ENCODE results near the gene SLC10A1. TPM values are rescaled to one million over a fixed set of nuclear protein-coding genes. Genes with fewer than 3 reads are reported as not detected.

Gene SLC10A1
- total RNA-seq, 2 donors from 2014 or later, result not detected

DNA sequence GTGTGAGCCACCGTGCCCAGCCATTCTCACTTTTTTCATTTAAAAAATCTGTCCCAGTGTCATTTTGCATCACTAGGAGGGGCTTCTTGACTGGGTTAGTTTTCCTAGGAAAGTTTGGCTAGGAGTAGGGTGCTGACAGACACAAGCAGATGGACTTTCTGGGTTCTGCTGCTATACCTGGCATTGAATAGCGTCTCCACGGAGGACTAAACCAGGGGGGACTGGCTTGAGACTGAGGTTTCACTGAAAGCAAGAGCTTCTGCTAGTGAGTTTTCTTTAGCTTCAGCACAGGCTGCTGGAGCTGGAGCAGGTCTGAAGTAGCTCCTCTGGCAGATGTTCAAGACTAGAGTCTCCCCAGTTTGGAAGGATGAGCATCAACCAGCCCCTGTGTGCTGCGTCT, 1.4 kb downstream of the SLC10A1 start:
- WGBS, result 66% methylated on average over 4 of the region's 4 CpGs

DNA sequence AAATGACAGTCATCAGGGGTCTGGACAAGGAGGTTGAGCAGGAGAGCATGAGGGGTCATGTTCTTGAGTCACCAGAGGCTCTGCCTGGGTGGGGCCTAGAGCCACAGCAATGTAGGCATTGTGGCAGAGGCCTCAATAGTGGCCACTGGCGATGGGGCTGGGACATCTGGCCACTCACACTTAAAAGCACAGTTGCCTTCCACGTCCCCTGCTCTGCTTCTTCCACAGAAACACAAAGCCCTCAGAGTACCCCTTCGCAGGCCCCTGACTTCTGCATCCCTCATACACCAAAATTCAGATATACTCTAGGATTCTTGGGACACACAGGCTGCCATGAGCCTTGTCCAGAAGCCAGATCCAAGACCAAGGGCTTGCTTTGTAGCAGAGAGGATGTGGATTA, 2.2 kb downstream of the SLC10A1 start:
- TF ChIP-seq POLR2AphosphoS5 (IDR thresholded peaks at IDR 0.05), result no peak
- TF ChIP-seq POLR2A (IDR thresholded peaks at IDR 0.05), result no peak
- TF ChIP-seq, protein P1, sequence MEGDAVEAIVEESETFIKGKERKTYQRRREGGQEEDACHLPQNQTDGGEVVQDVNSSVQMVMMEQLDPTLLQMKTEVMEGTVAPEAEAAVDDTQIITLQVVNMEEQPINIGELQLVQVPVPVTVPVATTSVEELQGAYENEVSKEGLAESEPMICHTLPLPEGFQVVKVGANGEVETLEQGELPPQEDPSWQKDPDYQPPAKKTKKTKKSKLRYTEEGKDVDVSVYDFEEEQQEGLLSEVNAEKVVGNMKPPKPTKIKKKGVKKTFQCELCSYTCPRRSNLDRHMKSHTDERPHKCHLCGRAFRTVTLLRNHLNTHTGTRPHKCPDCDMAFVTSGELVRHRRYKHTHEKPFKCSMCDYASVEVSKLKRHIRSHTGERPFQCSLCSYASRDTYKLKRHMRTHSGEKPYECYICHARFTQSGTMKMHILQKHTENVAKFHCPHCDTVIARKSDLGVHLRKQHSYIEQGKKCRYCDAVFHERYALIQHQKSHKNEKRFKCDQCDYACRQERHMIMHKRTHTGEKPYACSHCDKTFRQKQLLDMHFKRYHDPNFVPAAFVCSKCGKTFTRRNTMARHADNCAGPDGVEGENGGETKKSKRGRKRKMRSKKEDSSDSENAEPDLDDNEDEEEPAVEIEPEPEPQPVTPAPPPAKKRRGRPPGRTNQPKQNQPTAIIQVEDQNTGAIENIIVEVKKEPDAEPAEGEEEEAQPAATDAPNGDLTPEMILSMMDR (IDR thresholded peaks at IDR 0.05), result no peak
- intact Hi-C loops (cut with DNase I), result no loop called here
- H3K36me3 ChIP-seq, result no peaks in the 10 kb centered on the region
- H3K4me3 ChIP-seq, result no peak overlapping the region
- H3K27me3 ChIP-seq (replicated peaks; ENCODE audit: insufficient read depth), result no peaks in the 10 kb centered on the region
- no peaks in the 10 kb centered on the region for H3K9me3 ChIP-seq
- H3K27ac ChIP-seq, result no peak overlapping the region
- DNase-seq (ENCODE audit: low spot score), result no peak
- WGBS, result 82% methylated on average over 3 of the region's 3 CpGs
- no peaks in the 10 kb centered on the region for H3K4me1 ChIP-seq (replicated peaks)

More for the DNA sequence above, 1.4 kb downstream of the SLC10A1 start:
- DNase-seq (ENCODE audit: low spot score), result no peak
- Histone ChIP-seq H3K4me3 (no peak overlapping the region), H3K9me3 (no peaks in the 10 kb centered on the region), H3K4me1 (replicated peaks) (no peaks in the 10 kb centered on the region), H3K27me3 (replicated peaks; ENCODE audit: insufficient read depth) (no peaks in the 10 kb centered on the region), H3K36me3 (no peaks in the 10 kb centered on the region), H3K27ac (no peak overlapping the region)
- TF ChIP-seq POLR2A (IDR thresholded peaks at IDR 0.05) (no peak), POLR2AphosphoS5 (IDR thresholded peaks at IDR 0.05) (no peak)
- TF ChIP-seq, protein P1 (IDR thresholded peaks at IDR 0.05), result no peak
- intact Hi-C loops (cut with DNase I), result no loop called here

DNA sequence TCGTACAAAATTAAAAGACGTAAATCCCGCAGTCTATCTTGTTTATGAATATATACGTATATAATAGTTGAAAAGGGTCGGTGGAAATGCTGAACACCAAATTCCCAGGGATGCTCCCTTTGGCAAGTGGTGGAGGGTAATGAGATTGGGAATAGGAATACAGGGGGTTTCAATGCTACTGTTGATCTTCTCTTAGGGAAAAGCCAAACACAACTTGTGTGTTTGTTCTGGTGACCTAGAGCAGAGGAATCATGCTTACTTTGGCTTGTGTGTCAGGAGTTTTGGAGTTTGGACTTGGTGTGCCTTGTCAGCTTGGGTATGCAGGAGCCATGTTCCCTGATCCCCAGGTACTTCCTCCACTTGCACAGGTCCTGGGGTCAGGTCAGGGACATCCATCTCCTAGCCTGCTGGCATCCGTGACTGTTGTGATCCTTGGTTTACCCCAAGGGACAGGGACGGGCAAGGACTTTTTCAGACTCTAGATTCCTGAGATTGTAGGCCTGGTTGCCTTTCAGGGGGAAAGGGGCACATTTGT, 4.1 kb downstream of the SLC10A1 start:
- H3K36me3 ChIP-seq, result no peaks in the 10 kb centered on the region
- H3K4me1 ChIP-seq (replicated peaks), result no peaks in the 10 kb centered on the region
- 87% methylated on average over 7 of the region's 7 CpGs for WGBS
- no peak for TF ChIP-seq POLR2AphosphoS5 (IDR thresholded peaks at IDR 0.05)
- TF ChIP-seq, protein P1 (IDR thresholded peaks at IDR 0.05), result no peak
- TF ChIP-seq POLR2A (IDR thresholded peaks at IDR 0.05), result no peak
- intact Hi-C loops (cut with DNase I), result no loop called here
- H3K27me3 ChIP-seq (replicated peaks; ENCODE audit: insufficient read depth), result no peaks in the 10 kb centered on the region
- no peaks in the 10 kb centered on the region for H3K9me3 ChIP-seq
- H3K27ac ChIP-seq, result no peak overlapping the region
- no peak overlapping the region for H3K4me3 ChIP-seq
- no peak for DNase-seq (ENCODE audit: low spot score)

DNA sequence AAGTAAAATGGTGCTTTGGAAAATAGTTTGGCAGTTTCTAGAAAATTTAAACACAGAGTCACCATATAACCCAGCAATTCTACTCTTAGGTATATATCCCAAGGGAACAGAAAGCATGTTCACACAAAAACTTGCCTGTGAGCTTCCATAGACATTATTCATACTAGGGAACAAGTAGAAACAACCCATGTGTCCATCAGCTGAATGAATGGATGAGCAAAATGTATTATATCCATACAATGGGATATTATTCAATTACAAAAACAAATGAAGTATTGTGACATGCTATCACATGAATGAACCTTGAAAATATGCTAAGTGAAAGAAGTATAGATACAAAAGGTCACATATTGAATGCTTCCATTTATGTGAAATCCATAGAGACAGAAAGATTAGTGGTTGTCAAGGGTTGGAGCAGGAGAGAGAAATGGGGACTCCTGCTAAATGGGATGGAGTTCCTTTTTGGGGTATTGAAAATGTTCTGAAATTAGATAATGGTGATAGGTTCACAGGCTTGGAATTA, 7.9 kb downstream of the SLC10A1 start:
- intact Hi-C loops (cut with DNase I), result no loop called here
- Histone ChIP-seq H3K4me3 (no peak overlapping the region), H3K4me1 (replicated peaks) (no peaks in the 10 kb centered on the region), H3K27ac (no peak overlapping the region), H3K36me3 (no peaks in the 10 kb centered on the region), H3K27me3 (replicated peaks; ENCODE audit: insufficient read depth) (no peaks in the 10 kb centered on the region), H3K9me3 (no peaks in the 10 kb centered on the region)
- DNase-seq (ENCODE audit: low spot score), result no peak
- TF ChIP-seq POLR2A (IDR thresholded peaks at IDR 0.05) (no peak), POLR2AphosphoS5 (IDR thresholded peaks at IDR 0.05) (no peak)
- TF ChIP-seq, protein P1 (IDR thresholded peaks at IDR 0.05), result no peak

DNA sequence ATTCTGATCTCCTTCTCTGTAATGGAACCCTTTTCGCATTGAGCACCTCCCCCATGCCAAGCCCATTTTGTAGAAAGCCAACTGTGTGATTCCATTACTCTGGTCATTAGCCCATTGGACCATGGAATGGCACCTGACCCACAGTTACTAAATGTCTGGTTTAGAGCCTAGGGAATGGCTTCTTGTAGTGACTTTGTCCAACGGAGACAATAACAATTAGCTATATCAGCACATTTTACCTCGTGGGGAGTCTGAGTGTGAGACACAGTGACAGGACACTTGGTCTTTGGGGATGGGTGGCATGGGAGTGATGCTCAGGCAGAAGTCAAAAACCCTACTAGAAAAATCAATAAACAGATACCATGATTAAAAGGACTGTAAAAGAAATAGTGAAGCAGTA, 10.4 kb downstream of the SLC10A1 start:
- Histone ChIP-seq H3K4me3 (no peak overlapping the region), H3K27me3 (replicated peaks; ENCODE audit: insufficient read depth) (no peaks in the 10 kb centered on the region), H3K9me3 (no peaks in the 10 kb centered on the region), H3K4me1 (replicated peaks) (no peaks in the 10 kb centered on the region), H3K27ac (no peak overlapping the region), H3K36me3 (no peaks in the 10 kb centered on the region)
- no peak for DNase-seq (ENCODE audit: low spot score)
- no peak for TF ChIP-seq POLR2AphosphoS5 (IDR thresholded peaks at IDR 0.05)
- no peak for TF ChIP-seq POLR2A (IDR thresholded peaks at IDR 0.05)
- TF ChIP-seq, protein P1 (IDR thresholded peaks at IDR 0.05), result no peak
- intact Hi-C loops (cut with DNase I), result no loop called here
- WGBS, result 92% methylated on average over 3 of the region's 3 CpGs

All from prostate gland (tissue), 2 donors.